Astrocyte (in vitro differentiated cells and primary cell): Measurements from ENCODE around the gene KCNG1. TPM values are rescaled to one million over a fixed set of nuclear protein-coding genes. Genes with fewer than 3 reads are reported as not detected.
"Not testable (repeated sequence)": the region's sequence is repeated elsewhere in the genome, so short reads cannot be mapped to it uniquely, and the experiment has no call there.

ENCODE experiments used
- DNase-seq: peaks from one replicate; pipeline ENCODE4 v3.0.0-alpha.2; 2010; ENCODE audit warnings: low read depth
- FAIRE-seq: peaks from 2 replicates; lab custom pipeline; 2011; peaks lifted over from hg19 to GRCh38; lab: Jason Lieb, UNC
- H2AFZ ChIP-seq: 2 replicates; pipeline ENCODE4 v1.6.0; 2012; ENCODE audit warnings: low read depth, low read length, inconsistent platforms
- H3K27ac ChIP-seq: 2 replicates; pipeline ENCODE4 v1.5.1; 2011; ENCODE audit warnings: low read depth, low read length, inconsistent platforms
- H3K27me3 ChIP-seq: 2 replicates; pipeline ENCODE4 v1.6.0; 2011; ENCODE audit warnings: low read length, inconsistent platforms; ENCODE audit not compliant: insufficient read depth
- H3K36me3 ChIP-seq: 2 replicates; pipeline ENCODE4 v1.5.1; 2011; ENCODE audit warnings: low read length, inconsistent platforms; ENCODE audit not compliant: insufficient read depth
- H3K4me1 ChIP-seq: 2 replicates; pipeline ENCODE4 v1.5.1; 2011; ENCODE audit warnings: low read length, inconsistent platforms; ENCODE audit not compliant: insufficient read depth
- H3K4me2 ChIP-seq: 2 replicates; pipeline ENCODE4 v1.6.0; 2012; ENCODE audit warnings: low read length, inconsistent platforms
- H3K4me3 ChIP-seq: 2 replicates; pipeline ENCODE4 v1.5.1; 2011; ENCODE audit warnings: low read depth, mild to moderate bottlenecking, low read length, inconsistent platforms; ENCODE audit not compliant: insufficient read depth
- H3K79me2 ChIP-seq: 2 replicates; pipeline ENCODE4 v1.6.0; 2012; ENCODE audit warnings: mild to moderate bottlenecking, low read length, inconsistent platforms; ENCODE audit not compliant: insufficient read depth
- H3K9ac ChIP-seq: 2 replicates; pipeline ENCODE4 v1.6.0; 2012; ENCODE audit warnings: mild to moderate bottlenecking, low read length, inconsistent platforms
- H3K9me3 ChIP-seq: 2 replicates; pipeline ENCODE4 v1.5.1; 2012; ENCODE audit warnings: low read depth, mild to moderate bottlenecking, low read length, inconsistent platforms; ENCODE audit not compliant: insufficient read depth
- H4K20me1 ChIP-seq: 2 replicates; pipeline ENCODE4 v1.6.0; 2012; ENCODE audit warnings: low read length, inconsistent platforms; ENCODE audit not compliant: insufficient read depth
- H3K27ac Mint-ChIP-seq: one replicate; pipeline ENCODE4 v1.8.0; 2021; ENCODE audit warnings: mild to moderate bottlenecking, mixed read lengths; ENCODE audit not compliant: unreplicated experiment
- H3K27me3 Mint-ChIP-seq: one replicate; pipeline ENCODE4 v1.8.0; 2021; ENCODE audit warnings: low read depth, mixed read lengths; ENCODE audit not compliant: unreplicated experiment
- H3K36me3 Mint-ChIP-seq: one replicate; pipeline ENCODE4 v1.8.0; 2021; ENCODE audit warnings: low read depth, mixed read lengths; ENCODE audit not compliant: unreplicated experiment
- H3K4me1 Mint-ChIP-seq: one replicate; pipeline ENCODE4 v1.8.0; 2021; ENCODE audit warnings: low read depth, mixed read lengths; ENCODE audit not compliant: unreplicated experiment
- H3K4me3 Mint-ChIP-seq: one replicate; pipeline ENCODE4 v1.8.0; 2021; ENCODE audit warnings: mild to moderate bottlenecking, moderate library complexity, mixed read lengths; ENCODE audit not compliant: unreplicated experiment
- H3K9me3 Mint-ChIP-seq: one replicate; pipeline ENCODE4 v1.8.0; 2021; ENCODE audit warnings: mild to moderate bottlenecking, mixed read lengths; ENCODE audit not compliant: unreplicated experiment
- CTCF ChIP-seq: IDR thresholded peaks from 2 replicates; pipeline ENCODE4 v1.5.1; 2011; ENCODE audit warnings: low read depth, mild to moderate bottlenecking, inconsistent platforms, low read length, moderate library complexity; ENCODE audit not compliant: insufficient read depth
- EZH2 ChIP-seq: IDR thresholded peaks from 2 replicates; pipeline ENCODE4 v1.6.1; 2012; ENCODE audit warnings: mild to moderate bottlenecking, low read length, inconsistent platforms; ENCODE audit not compliant: insufficient read depth
- total RNA-seq: library from RNA; stranded (reverse); gene quantifications from 2 replicates; pipeline ENCODE4 v1.2.1, GENCODE V29; 2021

KCNG1 gene
- total RNA-seq, 1 donor from 2014 or later, result 45.9 TPM

GRCh38 chr20:51050531-51051075 is 27.7 kb upstream of the KCNG1 start:
- H3K27ac Mint-ChIP-seq, result no peak overlapping the region
- peaks cover 66% of the 10 kb centered on the region for H3K27me3 Mint-ChIP-seq
- H3K4me3 ChIP-seq, result no peak overlapping the region
- no peak overlapping the region for H3K4me2 ChIP-seq
- no peaks in the 10 kb centered on the region for H3K79me2 ChIP-seq
- no peaks in the 10 kb centered on the region for H3K4me1 Mint-ChIP-seq
- FAIRE-seq (no peak), DNase-seq (no peak)
- no peaks in the 10 kb centered on the region for H4K20me1 ChIP-seq
- no peak overlapping the region for H3K9ac ChIP-seq
- no peaks in the 10 kb centered on the region for H3K9me3 ChIP-seq
- H2AFZ ChIP-seq, result no peak overlapping the region
- no peak overlapping the region for H3K27ac ChIP-seq
- H3K9me3 Mint-ChIP-seq, result peaks cover 14% of the 10 kb centered on the region
- no peak overlapping the region for H3K4me3 Mint-ChIP-seq
- H3K36me3 Mint-ChIP-seq, result peaks cover 3% of the 10 kb centered on the region
- H3K4me1 ChIP-seq, result no peaks in the 10 kb centered on the region
- H3K36me3 ChIP-seq, result no peaks in the 10 kb centered on the region
- TF ChIP-seq CTCF, result no peak
- no peak for TF ChIP-seq EZH2
- H3K27me3 ChIP-seq, result peaks cover 22% of the 10 kb centered on the region

- H3K4me1 Mint-ChIP-seq, result peaks cover 4% of the 10 kb centered on the region
Observed at GRCh38 chr20:51046021-51046985, 23.4 kb upstream of the KCNG1 start.

GRCh38 chr20:51045492-51045891 is 22.6 kb upstream of the KCNG1 start:
- not testable (repeated sequence) for FAIRE-seq, H2AFZ ChIP-seq, H3K27ac ChIP-seq, H3K79me2 ChIP-seq, H3K36me3 Mint-ChIP-seq, H3K9me3 Mint-ChIP-seq, H3K27ac Mint-ChIP-seq, H3K4me3 Mint-ChIP-seq, H3K4me3 ChIP-seq, H3K9ac ChIP-seq, H3K4me1 Mint-ChIP-seq, H3K36me3 ChIP-seq, DNase-seq, H3K4me2 ChIP-seq, H3K4me1 ChIP-seq, H3K9me3 ChIP-seq, H4K20me1 ChIP-seq, H3K27me3 ChIP-seq
- H3K27me3 Mint-ChIP-seq, result peaks cover 22% of the 10 kb centered on the region

More at GRCh38 chr20:51046021-51046985, 23.4 kb upstream of the KCNG1 start:
- Mint-ChIP-seq H3K36me3 (no peaks in the 10 kb centered on the region), H3K27me3 (peaks cover 30% of the 10 kb centered on the region), H3K4me3 (no peak overlapping the region), H3K27ac (no peak overlapping the region), H3K9me3 (peaks cover 5% of the 10 kb centered on the region)
- no peaks in the 10 kb centered on the region for H3K79me2 ChIP-seq
- no peaks in the 10 kb centered on the region for H3K4me1 ChIP-seq
- H3K4me3 ChIP-seq, result no peak overlapping the region
- peaks cover 1% of the 10 kb centered on the region for H3K27me3 ChIP-seq
- FAIRE-seq, result no peak
- no peak overlapping the region for H3K27ac ChIP-seq
- TF ChIP-seq CTCF, result no peak
- no peak overlapping the region for H3K4me2 ChIP-seq
- H3K9ac ChIP-seq, result no peak overlapping the region
- H2AFZ ChIP-seq, result no peak overlapping the region
- DNase-seq, result no peak
- no peaks in the 10 kb centered on the region for H3K9me3 ChIP-seq
- H3K36me3 ChIP-seq, result no peaks in the 10 kb centered on the region
- no peaks in the 10 kb centered on the region for H4K20me1 ChIP-seq
